HG03571 (cell line): ENCODE results near the gene USP4.
"Not testable (repeated sequence)": the region's sequence is repeated elsewhere in the genome, so short reads cannot be mapped to it uniquely, and the experiment has no call there.

Experiments
- ATAC-seq: cut with Tn5 transposase; IDR thresholded peaks from one replicate; pipeline ENCODE4 v1.9.1; 2021; ENCODE audit not compliant: unreplicated experiment

USP4 gene

DNA sequence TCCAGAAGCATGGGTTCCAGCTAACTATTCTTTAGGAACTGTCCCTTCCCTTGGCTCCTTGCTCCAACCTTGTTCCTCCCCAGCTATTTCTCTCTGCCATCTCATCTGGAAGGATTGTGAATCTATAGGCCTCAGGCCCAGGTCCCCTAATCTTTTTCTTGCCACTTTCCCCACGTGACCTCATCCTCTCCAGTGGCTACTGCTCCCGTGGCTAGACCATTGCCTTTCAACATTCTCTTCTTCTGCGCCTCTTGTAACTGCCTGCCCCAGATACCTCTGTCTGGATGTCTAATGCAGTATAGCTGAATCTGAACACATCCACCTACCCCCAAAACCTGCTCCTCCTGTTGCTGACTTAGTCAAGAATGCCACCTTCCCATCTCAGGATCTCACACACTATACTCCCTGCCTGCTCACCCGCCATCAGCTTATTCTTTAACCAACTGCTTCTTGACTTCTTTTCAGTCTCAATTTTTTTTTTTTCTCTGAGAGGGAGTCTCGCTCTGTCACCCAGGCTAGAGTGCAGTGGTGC lies 13.1 kb upstream of the USP4 start:
- ATAC-seq = no peak

DNA sequence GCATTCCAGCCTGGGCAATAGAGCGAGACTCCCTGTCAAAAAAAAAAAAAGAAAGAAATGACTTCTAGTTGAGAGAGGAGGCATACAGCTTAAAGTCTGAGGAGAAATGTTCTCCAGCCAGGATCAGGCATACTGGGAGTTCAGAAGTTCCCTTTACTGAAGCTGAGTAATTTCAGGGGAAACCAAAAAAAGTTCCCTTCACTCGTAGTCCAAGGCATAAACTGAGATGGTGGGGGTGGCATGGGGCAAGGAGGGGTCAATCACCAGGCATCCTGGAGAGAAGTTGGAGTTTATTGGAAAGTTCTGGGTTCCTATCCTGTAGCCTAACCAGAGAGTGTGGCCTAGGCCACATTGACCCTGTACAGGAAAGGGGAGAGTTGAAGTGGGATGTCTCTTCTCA lies 12.4 kb upstream of the USP4 start:
- ATAC-seq = no peak

DNA sequence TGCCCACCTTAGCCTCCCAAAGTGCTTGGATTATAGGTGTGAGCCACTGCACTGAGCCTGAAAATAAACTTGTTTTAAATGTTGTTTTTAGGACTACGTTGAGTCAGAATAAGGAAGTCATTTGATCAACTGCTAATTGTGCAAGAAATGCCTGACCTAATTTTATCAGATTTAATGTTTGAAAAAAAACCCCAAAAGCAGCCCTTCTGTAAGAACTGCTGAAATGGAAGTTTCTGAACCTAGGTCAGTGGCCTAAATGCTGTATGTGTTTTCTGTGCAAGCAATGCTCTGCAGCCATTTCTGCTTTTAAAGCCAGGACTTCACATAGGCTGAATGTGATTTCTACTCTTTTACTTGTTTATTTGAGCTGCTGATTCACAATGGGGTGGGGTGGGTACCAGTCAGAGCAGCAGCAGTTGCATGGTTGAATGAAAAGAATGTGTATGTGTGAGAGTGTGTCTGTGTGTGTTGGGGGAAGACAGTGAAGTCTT lies 11.7 kb upstream of the USP4 start:
- no peak for ATAC-seq

DNA sequence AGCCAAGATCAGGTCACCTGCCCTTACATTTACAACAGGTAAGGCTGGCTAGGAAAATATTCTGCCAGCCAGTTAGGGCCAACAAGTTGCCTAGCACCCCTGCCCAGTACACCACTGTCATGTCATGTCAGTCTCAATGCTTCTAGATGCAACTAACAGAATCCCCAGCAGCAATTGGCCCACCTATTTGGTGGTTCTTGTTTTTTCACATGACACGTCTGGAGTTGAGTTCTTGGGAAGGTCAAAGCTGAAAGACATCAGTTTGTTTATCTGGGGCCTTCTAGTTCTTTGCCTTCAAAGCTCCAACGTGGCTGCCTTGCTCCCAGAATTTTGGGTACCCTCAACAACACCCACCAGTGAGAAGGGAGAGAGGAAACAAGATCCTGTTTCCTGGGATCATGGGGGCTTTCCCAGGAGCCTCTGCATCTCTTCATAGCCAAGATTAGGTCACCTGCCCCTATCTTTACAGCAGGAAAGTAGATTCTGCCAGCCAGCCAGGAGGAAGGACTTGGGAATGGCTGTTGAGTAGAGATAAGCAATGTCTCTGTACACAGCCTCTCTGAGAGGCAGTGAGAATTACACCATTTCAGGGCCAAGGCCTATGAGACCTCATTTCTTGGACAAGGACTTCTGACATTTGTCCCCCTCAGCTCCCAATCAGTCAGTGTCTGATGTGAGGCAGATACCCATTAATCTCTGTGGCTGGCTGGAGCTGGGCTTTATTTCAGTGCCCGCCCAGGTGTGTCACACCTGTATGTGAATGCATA lies 9.7 kb upstream of the USP4 start:
- ATAC-seq = no peak

DNA sequence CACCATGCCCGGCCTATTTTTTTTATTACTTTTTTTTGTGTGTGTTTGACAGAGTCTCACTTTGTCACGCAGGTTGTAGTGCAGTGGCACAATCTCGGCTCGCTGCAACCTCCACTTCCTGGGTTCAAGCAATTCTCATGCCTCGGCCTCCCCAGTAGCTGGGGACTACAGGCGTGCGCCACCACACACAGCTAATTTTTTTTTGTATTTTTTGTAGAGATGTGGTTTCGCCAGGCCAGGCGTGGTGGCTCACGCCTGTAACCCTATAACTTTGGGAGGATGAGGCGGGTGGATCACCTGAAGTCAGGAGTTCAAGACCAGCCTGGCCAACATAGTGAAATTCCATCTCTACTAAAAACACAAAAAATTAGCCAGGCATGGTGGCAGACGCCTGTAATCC lies 8.5 kb upstream of the USP4 start:
- not testable (repeated sequence) for ATAC-seq

DNA sequence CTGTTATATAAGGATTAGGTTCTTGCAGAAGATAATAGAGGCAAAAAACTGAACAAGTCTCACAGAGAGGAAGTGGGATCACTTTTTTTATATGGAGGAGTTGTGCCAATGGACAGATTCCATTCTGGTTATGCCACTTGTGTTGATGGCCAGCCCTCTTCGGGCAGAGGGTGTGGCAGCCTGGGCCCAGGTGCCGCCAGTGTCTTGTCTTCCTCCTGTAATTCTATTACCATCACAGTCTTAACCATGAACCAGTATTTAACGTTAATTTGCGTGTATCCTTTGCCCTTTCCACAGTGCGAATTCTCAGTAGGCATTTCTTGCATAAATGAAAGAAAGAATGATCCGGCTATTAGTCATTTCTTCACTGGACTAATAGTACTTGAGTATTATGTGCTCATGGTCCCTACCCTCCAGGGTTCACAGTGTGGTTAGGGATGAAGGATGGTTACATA lies 7.0 kb upstream of the USP4 start:
- no peak for ATAC-seq

DNA sequence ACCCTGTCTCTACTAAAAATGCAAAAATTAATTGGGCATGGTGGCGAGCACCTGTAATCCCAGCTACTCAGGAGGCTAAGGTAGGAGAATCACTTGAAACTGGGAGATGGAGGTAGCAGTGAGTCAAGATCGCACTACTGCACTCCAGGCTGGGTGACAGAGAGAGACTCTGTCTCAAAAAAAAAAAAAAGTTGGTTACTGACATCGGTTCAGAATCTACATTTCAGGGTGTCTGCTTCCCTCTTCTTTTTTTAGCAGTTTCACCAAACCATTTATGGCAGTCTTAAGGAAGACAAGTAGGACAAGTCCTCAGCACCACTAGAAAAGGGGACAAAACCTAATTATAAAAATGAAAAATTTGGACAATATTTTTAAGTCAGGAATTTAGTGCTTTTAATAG lies 3.3 kb upstream of the USP4 start:
- no peak for ATAC-seq

DNA sequence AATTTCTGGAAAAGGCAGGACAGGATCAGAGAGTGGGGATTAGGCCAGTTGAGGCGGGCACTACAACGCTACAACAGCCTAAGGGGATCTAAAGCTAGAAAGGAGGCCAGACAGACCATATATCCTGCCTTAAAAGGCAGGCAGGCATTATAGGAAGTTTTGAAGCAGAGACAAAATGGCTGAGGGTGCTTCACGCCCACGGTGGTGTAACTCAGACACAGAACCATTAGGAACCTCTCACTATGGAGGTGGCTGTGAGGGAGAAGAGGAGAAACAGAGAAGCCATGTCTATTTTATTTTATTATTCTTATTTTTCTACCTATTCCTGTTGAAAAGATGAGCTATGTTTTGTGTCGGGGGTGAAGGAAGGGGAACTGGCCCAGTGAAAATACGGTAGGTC lies 2.1 kb upstream of the USP4 start:
- no peak for ATAC-seq

DNA sequence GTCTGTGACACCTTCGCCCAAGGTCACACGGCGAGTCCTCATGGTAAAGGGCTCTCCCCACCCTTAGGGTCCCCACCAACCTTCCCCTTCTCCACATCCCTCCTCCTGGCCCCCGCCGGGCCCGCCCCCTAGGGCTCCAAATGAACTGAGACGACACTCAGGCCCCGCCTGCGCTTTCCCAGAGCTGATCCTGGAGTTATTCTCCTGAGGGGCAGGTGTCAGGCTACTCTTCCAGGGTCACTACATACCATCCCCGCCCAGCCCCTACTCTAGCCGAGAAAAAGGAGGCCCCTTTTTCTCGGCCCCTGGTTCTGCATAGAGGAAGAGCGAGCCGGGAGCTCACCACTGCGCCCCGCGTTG lies 292 bp downstream of the USP4 start:
- ATAC-seq = no peak

DNA sequence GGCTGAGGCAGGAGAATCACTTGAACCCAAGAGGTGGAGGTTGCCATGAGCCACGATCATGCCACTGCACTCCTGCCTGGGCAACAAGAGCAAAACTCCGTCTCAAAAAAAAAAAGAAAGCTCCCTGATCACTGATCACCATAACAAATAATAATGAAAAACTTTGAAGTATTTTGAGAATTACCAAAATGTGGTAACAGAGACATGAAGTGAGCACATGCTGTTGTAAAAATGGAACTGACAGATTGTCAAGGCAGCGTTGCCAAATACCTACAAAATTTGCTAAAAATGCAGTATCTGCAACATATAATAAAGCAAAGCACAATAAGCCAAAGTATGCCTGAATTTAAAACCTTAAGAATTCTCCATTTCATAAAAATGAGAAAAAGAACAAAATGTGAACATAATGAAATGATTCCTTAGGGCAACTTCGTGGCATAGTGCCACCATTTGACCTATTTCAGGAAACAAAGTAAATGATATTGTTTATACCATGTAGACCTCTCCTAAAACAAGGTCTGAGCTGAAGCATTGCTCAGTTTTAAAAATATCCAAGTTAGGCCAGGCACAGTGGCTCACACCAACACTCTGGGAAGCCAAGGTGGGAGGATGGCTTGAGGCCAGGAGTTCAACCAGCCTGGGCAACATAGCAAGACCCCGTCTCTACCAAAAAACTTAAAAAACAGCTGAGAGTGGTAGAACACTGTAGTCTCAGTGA lies 5.8 kb downstream of the USP4 start:
- ATAC-seq = no peak

DNA sequence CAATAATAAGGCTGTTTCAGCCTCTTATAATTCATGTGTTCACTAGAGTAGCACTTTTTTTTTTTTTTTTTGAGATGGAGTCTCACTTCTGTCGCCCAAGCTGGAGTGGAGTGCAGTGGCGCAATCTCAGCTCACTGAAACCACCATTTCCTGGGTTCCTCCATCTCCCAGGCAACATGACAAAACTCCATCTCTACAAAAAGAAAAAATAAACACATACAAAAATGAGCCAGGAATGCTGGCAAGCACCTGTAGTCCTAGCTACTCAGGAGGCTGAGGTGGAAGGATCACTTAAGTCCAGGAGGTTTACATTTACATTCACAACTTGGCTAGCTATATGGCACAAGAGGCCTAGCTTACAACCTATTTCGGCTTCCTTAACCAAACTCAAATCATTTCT lies 6.8 kb downstream of the USP4 start:
- no peak for ATAC-seq

DNA sequence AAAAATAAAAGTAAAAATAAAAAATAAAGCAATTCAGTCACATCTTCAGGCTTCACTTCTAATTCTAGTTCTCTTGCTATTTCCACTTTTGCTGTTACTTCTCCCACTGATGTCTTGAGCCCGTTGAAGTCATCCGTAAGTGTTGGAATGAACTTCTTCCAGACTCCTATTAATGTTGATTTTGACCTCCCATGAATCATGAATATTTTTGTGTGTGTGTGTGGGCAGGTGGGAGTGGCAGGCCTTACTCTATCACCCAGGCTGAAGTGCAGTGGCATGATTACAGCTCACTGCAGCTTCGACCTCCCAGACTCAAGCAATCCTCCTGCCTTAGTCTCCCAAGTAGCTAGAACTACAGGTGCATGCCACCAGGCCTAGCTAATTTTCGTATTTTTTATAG lies 10.7 kb downstream of the USP4 start:
- ATAC-seq = no peak

DNA sequence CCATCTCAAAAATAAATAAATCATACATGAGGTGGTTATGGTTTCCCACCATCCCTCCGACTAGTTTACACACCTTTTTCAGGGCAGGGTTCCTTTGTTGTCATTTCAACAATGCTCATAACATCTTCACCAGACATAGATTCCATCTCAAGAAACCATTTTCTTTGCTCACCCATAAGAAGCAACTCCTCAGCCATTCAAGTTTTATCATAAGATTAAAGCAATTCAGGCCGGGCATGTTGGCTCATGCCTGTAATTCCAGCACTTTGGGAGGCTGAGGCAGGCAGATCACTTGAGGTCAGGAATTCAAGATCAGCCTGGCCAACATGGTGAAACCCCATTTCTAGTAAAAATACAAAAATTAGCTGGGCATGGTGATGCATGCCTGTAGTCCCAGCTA lies 11.5 kb downstream of the USP4 start:
- not testable (repeated sequence) for ATAC-seq

DNA sequence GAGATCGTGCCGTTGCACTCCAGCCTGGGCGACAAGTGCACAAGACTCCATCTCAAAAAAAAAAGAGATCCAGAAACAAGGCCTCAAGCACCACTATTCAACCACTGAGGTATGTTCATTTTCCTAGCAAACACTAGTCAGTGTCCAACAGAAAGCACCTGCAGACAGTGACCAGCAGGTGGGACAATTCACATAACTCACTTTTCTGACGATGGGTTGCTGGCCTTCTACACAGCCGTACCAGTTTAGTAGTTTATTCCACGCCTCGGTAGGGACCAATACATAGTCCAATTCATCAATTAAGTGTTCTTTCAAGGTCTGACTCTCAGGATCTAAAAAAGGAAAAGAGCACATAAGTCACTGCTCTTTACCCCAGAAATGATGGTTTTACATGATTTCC lies 12.4 kb downstream of the USP4 start:
- no peak for ATAC-seq

DNA sequence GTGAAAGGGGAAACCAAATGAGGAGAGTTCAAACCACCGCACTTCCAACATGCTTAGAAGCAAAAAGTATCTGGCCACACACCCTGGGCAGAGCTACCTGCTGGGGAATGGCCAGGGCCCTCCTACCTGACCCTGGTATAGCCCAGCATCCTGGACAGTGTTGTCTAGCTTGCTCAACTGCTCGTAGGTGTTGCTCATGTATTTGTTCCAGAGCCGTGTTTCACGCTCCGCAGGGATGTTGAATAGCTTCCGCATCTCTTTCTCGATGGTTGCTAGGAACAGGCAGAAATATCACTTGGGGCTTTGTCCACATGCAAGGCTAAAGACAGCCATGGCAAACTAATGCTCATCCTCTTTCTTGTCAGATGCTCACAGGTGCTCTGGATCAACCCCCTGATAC lies 15.1 kb downstream of the USP4 start:
- no peak for ATAC-seq

DNA sequence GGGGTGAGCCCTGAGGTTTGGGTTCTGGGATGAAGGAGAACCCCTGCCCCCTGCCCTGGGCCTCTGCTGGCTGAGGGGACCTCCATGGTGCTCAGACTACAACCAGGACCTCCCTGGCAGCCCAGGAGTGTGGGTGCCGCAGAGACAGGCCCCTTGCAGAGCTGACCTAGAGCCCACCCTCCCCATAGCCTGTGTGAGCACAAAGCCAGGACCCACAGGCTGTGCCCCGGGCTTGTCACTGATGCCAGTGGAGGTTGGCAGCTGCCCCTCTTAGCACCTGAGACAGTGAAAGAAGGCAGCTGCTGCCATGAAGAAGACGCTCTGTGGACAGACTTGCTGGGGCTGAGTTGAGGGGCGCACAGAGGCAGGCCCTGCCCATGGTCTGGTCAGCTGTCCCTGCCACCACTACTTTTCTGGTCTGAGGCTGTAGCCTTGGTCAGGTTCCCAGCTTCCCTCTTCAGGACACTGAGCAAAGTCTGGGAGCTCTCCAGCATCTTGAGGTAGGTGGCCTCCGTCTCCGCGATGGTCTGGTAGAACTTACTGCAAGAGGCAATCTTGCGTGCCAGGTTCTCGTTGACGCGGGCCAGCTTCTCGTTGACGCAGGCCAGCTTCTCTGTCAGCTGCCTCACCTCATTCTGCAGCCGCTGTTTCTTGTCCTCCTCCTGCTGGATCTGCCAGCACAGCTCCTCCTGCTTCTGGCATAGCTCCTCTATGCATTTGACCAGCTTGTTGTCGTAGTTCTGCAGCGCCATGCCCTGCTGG lies 23.0 kb downstream of the USP4 start:
- ATAC-seq = no peak

DNA sequence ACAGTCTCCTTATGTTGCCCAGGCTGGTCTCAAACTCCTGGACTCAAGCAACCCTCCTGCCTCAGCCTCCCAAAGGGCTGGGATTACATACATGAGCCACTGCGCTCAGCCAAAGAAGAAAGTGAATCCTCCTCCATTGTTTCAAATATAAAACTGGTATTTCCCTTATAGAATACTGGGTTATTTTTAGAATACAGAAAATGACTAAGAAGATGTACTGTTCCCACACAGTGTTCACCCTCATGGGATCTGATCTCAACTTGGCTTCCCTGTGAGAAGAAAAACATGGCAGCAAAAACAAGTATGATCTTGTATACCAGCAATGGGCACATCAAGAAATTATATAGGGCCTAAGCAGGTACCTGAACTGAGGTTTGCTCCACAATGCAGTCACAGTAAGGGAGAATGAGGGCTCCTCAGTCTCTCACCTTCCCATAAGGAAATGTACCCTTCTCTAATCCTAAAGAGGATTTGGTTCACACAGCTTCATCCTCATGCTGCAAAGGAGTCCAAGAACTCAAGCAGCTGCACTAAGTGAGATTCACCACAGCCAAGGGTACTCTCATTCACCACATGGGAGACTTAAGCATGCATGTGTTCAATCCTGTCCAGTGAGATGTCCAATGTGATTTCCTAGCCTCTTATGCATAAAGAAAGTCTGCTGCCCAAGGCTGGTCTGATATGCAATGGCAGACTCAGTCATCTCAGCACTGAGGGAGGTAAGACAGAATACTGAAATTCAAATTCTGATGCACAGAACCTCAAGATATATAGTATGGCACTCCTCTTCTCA lies 25.8 kb downstream of the USP4 start:
- no peak for ATAC-seq

DNA sequence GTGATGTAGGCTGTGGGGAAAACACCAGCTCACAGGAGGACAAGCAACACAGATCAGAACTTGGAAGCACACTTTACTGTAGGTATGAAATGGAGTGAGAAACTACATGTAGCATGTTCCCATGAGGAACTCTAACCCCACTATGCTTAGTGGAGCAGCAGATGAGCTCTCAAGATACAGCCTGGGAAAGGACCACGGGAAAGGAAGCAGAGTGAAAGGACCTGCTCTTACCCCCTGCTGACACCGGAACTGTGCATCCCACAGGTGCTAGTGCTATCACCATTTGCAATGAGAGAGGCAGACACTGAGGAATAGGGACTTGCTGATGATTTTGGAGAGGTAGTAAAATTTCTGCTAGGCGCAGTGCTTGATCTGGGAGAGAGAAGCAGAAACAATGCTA lies 28.6 kb downstream of the USP4 start:
- no peak for ATAC-seq

DNA sequence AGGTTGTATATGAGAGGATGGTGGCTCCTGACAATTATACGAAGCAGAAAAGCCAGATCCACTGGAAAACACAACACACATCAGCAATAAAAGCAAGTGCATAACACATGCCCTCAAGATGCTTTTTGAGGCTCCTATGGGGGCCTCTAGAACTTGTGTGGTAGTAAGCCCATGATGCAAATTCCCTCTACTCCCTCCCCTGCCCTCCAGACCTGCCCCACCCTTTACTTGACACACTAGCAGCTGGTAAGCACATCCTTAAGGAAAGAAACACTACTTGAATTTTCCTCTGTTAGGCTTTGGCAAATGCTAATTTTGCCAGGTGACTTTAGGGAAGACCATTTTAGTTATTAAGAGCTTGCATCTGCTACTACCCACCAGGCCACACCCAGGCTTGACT lies 29.2 kb downstream of the USP4 start:
- ATAC-seq = no peak

DNA sequence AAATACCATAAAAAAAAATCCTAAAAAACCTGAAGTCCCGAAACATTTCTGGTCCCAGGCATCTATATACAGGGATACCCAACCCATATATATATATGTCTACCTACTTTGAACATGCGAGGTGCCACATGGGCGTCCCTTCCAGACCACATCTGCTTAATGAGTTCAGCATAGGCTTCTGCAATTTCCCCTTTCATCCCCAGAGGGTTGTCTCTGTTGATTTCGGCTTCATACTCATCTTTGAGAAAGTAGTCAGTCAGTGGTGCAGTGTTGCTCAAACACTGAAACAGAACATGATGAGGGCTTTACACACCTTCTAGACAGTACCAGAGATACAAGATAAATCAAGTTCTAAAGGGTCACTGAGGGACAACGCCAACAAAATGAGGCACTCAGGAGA lies 34.2 kb downstream of the USP4 start:
- ATAC-seq = no peak

DNA sequence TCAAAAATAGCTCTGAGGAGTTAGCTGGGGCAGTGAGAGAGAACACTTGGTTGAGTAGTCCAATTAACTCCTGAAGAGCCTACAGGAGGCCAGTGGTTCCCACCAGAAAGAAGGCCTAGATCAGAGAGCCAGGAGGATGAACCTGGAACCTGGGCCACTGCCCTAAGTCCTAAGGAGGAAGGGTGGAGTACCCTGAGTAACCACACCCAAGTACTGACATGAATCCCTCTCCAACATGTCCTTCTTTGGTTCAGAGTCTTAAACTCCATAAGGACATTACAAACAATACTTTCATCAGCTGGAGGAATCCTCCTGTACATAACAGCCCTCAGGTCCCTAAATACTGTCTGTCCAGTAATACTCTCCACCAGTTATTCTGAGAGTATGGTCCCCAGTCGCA lies 37.2 kb downstream of the USP4 start:
- ATAC-seq = no peak
